SHP77 (cell line): ENCODE measurements around the gene UTP25.
A peak's percentile ranks its signal among the peaks of the same experiment; 100 is the strongest.

Source experiments
- DNase-seq, 2 experiments: peaks; one replicate each; lab custom pipeline; 2025; lab: John Stamatoyannopoulos, UW

UTP25 gene

DNA sequence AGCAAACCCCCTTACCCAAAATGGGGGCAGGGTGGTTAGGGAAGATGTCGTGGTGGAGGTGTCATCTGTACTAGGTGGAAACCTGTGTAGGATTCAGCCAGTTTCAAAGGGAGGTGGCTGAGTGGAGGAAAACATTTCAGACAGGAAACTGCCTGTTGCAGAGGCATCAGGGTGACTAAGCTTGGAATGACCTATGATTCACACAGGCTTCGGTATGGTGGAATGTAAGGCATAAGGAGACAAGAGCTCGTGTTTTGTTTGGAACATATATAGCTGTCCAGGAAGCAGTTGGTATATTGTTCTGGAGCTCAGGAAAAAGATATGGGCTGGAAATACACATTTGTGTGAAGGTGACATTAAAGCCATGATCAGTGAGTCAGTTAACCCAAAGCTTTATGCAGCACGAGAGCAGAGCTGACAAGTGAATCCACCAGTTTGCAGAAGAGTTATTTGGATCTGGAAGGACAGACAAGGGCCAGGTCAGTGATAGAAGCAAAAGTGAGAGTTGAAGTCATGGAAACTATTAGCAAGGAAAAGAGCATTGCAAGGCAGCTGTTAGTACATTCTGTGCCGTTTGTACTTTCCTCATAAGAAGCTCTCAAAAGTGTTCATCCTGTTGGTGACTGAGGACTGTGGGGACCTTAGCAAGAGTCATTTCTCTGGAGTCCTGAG lies 12.2 kb downstream of the UTP25 start:
- no peak for DNase-seq

DNA sequence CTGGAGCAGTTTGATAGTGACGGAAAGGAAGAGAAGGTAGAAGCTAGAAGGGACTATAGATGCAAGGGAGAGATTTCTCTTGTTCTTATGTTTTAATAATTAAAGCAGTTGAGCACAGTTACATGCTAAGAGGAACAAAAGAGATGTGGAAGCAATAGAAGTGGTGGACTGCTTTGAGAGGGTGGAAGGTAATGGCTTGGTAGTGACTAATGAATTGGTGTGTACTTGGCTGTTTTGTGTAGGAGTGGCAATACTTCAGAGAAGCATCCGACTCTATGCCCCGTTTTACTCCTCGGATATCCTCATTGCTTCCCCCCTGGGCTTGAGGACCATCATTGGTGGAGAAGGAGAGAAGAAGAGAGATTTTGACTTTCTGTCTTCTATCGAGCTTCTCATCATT lies 12.8 kb downstream of the UTP25 start:
- no peak for DNase-seq

DNA sequence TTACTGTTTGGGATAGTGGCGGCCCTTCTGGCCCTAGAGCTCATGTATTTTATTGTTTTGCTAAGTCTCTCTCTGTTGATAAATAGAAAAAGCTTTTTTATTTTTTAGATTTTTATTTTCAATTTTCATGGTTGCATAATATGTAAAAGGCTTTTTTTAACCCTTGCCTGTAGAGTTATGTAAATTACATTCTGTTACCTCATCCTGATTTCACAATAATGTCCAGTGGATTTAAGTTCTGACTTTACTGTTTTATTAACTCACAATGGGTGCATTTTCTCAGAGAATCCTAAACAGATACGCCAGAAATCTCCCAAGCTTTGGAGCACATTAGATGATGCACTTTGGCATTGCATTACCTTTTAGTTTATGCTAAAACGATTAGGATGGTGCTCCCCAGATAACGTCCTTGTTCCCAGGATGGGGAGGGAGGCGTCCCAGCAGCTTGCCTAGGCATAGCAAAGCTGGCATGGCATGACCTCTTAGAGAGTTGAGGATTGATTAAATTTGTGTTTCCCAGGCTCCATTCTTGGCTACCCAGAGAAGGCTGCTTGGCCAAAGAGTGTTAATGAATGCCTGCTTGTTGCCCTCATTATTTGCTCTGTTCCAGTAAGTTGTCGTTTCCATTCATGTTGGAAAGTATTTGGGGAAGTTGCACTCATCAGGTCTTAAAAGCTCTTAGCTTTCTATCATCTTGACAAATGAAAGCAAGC lies 17.1 kb downstream of the UTP25 start:
- no peak for DNase-seq

DNA sequence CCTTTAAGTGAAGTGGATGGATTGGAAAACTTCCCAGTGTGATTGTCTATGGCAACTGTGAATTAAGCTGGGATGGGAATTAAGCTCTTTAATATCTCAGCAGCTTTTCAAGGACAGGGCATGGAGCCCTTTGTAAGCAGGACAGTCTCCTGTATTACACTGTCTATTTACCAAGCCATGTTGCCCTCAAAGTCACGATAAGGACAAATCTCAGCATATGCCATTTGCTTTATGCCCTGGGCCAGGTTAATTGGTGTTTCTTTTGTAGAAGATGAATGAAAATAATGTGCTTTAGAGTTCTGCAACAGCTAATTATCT lies 17.6 kb downstream of the UTP25 start:
- DNase-seq, result no peak

DNA sequence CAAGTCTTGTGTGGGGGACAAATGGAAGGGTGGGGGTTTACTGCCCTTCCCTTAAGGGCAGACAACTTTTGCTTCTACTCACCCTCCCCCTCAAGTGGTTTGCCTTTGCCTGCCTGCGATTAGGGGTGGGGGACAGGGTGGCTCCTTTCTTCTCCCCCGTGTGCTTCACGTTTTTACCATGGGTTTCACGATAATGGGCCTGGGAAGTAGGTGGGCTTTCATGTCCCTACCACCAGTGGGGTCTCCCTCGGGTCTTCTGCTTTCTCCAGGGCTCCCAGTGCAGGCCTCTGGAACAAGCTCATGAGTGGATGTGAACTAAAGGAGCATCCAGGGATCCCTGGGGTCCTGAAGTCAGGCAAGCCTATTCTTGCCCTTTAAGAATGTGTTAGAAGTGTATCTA lies 21.6 kb downstream of the UTP25 start:
- no peak for DNase-seq

DNA sequence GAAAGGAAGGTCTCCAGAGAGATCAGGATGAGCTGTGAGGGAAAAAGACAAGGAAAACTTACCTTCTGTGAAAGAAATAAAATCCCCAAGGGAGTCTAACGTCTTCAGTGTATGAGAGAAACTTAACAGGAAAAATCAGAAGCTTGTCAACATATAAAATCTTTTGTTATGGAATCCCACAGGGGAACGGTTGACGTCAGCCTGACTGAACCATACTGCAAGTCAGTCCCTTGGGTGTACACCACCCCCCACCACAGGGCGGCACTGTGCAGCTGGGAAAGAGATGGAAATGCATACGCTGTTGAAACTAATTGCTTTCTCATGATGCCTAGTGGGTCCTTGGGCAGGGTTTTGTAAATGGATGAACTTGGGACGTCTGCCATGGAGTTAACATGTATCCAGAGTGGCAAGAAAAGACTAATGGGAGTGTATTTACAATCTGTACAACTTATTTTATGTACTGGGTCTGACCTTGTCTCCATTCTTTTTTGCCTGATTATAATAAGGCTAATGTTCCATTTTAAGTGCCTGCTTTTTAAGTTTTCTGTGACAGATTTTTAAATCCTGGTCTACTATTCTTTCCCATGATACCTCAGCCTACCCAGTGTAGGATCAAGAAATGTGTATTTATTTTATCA lies 22.7 kb downstream of the UTP25 start:
- DNase-seq, result peak; percentile 10 to 25

DNA sequence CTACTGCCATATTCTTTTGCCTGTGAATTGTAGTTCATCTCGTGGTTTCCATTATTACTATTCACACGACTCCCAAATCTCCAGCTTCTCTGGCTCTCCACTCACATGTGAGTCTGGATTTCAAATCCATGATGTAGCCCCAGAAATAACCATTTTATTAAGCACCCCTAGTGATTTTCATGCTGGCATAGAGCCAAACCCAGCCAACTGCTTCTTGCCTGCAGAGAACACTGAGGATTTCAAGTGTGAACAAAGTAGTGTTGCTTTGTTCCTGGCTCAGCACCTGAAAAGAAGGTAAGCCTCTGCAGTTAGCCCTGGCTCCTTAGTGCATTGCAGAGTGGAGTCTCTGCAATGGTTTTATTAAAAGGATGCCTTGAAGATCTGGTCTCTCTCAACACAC lies 25.9 kb downstream of the UTP25 start:
- no peak for DNase-seq

DNA sequence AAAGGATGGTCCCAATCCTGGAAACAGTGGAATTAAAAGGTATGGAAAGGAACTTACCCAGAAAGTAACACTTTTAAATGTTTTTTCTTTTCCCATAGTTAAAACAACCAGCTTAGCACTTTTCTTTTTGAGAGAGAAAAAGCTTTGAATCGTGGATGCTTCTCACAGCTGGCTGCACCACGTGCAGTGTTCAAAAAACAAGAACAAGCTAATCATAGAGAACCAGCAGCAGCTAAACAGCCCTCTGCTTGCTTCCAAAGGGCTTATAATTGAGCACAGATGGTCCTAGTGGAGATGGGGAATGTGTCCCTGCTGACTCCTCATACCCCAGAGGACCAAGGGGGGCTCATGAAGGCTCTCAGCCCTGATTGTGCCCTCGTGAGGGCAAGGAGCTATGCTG lies 26.4 kb downstream of the UTP25 start:
- no peak for DNase-seq

DNA sequence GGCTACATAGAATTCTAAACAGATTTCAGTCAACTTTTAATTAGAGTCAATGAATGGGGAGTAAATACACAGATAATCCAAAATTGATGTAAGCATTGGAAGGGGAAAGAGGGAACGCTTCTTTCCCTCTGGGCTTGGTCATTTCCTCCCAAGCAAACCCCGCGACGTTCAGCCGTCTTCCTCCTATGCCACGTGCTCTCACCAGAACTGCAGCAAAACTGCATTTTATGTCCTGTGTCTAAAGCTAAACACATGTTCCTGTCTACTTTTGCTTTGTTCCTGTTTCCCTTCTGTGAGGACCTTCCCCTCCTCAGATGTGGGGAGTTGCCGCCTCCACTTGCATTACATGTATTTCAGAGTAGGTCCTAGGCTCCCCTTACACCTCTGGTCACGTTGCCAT lies 27.2 kb downstream of the UTP25 start:
- no peak for DNase-seq

DNA sequence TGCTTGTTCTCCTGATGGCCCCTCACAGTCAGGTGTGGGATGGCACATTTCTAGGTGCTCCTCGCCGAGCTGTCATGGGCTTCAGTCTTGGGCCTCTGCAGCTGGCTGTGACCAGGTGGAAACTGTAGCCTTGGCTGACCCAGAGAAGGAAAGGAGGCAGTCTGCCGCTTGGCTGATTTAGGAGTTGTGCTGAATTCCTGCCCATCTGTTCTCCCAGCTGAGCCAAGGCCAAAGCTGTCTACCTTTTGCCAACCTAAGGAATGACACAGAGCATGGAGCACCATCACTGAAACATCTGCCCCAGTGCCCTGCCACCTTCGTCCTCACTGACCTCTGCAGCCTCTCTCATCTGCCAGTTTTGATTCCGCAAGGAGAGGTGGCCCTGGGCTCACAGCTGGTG lies 27.9 kb downstream of the UTP25 start:
- no peak for DNase-seq

DNA sequence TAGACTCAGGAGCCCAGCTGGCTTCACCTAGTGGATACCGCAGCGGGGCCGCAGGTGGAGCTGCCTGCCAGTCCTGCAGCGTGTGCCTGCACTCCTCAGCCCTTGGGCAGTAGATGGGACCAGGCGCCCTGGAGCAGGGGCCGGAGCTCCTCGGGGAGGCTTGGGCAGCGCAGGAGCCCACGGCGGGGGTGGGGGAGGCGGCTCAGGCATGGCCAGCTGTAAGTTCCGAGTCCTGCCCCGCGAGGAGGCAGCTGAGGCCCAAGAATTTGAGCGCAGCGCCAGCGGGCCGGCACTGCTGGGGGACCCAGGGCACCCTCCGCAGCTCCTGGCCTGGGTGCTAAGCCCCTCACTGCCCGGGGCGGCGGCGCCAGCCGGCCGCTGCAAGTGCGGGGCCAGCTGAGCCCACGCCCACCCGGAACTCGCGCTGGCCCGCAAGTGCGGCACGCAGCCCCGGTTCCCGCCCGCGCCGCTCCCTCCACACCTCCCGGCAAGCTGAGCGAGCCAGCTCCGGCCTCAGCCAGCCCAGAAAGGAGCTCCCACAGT lies 30.9 kb downstream of the UTP25 start:
- DNase-seq, result no peak

DNA sequence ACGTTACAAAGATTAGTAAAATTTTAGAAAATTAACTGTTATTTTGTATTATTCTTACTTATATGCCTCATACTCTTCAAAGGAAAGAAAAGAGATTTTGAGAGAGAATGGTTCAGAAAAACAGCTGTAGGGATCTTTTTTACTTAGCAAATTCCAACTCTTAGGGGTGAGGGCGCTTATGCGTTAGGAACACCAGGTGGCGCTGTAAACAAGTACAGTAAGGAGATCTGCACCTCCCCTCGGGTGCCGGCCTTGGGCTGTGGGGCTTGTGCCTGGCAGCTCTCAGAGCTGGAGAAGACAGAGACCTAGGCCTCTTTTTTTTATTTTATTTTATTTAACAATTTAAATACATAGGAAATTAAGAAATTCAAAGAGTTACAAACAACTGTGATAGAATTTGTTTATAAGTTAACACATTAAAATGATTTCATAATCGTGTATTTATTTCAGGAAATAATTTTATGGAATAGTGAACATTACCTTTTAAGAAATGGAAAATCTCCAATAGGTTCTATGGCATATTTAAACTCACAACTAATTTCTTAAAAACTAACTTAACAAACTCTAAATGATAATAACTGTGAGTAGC lies 32.6 kb downstream of the UTP25 start:
- peak; percentile 58 to 83 for DNase-seq

DNA sequence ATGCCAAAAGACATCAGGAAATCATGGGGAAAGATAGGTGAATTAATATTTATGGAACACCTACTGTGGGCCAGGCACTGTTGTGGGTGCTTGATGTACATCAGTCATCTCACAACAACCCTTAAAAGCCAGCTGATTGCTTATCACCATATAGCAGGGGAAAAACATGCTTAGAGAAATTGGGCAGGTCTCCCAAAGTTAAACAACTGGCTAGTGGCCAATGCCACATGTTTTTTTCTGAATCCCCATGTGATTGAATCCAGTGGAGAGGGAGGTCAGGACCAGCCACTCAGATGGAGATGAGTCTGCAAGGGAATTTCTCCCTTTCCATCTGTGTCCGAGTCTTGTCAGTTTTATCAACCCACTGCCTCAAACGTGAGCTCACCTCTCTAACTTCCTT lies 33.5 kb downstream of the UTP25 start:
- no peak for DNase-seq

DNA sequence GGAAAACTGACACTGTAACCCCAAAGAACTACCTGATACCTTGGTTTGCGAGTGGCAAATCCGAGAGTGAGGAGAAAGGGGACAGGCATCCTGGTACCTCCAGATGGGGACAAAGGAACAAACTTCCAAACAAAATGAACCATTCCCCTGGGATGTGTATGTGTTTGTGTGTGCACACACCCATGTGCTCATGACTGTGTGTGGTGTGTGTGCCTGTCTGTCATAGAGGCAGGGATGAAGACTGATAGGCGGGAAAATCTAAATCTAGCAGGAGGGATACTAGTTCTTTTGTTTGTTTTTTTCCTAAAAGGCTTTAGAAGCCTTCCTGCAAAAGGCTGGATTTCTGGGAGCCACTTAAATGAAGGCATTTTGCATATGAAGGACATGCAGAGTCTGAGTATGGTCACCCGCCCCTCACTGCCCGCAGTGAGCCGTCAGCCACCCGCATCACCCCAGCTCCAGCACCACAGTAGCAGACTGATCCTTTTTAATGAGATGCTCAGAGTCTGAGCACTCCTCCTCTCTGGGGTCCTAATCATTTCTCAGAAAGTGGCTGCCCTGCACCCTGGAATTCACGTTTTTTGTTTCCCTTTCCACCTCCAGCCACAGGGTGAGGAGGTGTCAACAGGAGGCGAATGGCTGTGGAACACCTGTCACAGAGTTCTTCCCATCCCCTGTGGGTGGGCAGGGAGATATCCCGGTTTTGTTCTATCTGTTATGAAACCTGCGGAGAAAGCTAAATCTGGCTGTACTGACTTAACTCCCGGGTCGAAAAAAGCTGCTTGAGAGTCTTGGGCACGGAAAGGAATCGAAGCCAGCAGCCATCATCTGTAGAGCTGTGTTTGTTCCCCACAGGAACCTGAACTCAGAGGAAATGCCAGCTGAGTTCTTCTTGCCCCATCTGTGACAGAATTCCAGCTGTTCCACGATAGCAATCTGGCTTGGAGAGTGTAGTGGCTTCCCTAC lies 34.9 kb downstream of the UTP25 start:
- no peak for DNase-seq

DNA sequence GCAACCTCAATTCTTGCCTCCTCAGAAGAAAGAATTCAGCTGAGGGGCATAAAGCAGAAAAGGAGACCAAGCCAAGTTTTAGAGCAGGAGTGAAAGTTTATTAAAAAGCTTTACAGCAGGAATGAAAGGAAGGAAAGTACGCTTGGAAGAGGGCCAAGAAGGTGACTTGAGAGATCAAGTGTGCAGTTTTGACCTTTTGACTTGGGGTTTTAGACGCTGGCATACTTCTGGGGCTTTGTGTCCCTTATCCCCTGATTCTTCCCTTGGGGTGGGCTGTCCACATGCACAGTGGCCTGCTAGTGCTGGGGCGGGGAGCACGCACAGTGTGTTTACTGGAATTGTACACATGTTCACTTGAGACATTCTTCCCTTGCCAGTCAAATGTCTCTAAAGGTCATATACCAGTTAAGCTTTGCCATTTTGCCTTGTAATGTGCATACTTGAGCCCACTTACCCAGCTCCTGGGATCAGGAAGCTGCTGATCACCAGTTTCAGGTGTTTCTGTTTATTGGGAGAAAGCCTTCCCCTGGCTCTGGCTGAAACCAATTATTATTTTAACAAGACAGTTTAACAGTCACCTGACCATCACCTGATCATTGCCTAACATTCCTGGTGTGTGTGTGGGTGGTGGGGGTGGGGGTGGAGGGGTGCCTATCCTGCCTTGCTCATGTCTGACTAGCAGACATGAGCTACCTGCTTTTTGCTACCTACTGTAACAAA lies 36.2 kb downstream of the UTP25 start:
- no peak for DNase-seq

DNA sequence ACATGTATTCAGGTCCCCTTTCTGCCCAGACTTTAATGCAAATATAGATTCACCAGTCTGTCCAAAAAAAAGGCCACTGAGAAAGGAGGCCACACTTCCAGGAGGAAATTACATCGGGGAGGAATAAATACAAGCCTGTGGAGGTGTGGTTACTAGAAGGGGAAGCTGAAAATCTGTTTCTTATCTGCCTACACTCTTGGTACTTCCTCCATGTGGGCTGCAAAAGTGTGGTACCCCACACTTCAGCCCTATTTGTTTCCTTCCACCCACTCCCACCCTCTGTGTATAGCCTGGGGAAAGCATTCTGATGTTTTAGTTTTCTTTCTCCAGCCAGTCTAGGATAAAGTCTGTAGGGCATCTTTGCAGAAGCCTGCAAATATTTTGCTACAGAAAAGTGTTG lies 38.4 kb downstream of the UTP25 start:
- DNase-seq, result no peak

DNA sequence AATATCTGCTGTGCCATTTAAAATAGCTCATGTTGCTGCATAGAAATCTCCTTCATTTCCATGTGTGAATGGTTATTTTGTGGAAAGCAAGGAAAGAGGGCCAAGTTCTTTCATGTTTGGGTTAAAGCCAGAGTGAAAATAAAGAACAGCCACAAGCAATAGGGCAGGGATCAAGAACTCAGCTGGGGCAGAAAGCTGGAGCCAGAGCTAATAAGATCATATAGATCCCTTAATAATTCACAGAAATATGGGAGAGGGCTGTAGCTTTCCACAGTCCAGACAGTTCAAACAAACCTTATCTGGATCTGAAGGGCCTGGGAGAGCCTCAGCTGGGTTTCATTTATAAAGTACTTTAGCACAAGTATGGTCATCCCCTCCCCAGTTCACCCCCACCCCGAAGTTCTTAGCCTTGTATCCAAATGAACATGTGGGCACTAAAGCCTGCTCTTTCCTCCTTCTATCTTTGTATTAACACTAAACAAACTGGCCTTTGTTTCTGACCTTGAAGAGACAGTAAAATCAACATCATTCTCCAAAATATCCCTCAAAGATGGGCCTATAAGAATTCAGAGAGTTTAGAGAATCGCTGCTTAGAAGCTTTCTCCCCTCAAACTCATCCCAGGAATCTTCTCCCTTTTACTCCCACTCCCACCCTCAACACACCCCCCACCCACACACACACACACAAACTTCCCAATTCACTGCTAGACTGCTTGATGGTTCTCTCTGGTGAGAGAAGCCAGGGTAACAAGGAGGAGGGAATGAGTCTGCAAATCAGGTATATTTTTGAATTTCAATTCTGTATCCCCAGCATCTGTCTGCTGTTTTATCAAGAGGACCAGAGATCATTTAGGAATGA lies 41.7 kb downstream of the UTP25 start:
- no peak for DNase-seq

DNA sequence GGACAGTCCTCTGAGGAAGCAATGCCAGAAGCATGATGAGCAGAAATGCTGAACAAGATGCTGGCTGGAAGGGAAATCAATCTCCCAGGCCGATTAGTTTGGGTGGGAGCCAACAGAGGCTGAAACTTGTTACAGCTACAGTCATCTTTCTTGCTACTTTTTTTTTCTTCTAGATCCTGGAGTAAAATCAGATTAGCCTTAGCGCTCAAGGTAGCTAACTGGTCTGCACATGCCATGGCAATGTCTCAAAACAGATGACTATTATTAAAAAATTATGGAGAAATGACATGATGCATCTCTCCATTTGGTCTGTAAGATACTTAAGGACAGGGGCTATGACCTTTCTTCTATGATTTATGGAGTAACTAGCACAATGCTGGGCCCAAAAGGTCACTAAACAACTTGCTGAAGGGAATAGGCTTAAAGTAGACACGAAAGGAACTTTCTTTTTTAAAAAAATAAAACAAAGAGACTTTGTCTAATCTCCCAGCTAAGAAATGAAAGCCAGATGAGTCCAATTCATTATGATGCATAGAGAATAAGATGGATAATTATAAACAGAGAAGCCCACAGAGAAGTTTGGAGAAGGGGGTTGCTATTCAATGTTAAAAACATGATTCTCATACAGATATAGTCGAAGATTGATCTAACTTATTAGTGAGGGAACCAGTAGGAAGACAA lies 42.5 kb downstream of the UTP25 start:
- DNase-seq, result no peak

DNA sequence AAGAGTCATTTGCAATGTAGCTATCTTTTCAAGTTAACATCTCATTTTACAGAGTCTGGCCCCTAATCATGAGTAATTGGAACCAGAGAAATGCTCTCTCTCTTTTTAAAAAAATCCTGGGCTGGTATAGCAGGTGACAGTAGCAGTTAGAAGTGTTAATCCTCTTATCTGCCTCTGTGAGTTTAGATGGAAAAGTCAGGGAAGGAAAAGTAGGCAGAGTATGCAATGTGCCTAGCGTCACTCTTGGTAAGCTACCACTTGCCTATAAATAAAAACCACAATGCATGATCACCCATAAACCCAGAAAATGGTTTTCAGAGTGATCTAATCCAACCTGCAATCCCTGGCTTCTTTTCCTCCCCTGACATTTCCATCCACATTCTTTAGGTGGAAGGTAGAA lies 43.2 kb downstream of the UTP25 start:
- no peak for DNase-seq

DNA sequence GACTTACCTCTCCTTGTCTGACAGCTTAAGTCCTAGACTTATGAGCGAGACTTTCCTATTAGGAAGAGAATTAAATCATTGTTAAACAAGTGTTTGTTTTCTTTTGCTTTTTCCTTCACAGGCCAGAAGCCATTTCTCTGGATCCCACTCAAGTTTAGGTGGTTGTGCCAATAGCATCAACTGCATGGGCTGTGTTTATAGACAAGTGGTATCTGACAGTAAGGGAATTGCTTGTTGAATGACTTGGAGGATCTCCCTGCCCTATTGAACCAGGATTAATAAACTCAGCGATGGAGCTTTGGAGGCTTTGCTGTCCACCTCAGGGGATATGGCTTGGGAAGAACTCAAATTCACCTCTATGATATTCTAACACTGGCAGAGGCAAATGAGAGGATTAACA lies 43.7 kb downstream of the UTP25 start:
- DNase-seq, result no peak
